Anterior cingulate cortex (tissue), 58 donors: ENCODE data around the gene SNX32.

Experiments used
- DNase-seq, 58 donors: peaks; one replicate each; lab custom pipeline; 2025; lab: John Stamatoyannopoulos, UW

Gene SNX32

DNA sequence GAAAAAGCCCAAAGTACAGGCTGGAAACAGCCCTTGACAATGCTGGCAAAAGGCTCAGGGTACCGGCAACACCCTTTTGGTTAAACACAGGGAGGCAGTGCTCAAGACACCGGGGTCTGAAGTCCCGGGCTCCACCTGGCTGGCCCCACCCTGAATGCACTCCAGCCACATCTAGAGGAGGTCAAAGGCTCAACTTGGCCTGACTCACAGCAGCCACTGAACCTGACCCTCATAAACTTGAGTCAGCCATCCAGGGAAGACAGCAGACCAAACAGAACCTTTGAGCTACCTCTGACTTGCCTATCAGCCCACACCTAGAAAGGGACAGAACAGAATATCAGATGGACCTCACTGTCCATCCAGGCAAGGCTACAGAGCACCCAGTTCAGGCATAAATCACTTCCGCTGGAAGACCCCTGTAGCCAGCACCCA, 20.4 kb downstream of the SNX32 start:
- no peak for DNase-seq

DNA sequence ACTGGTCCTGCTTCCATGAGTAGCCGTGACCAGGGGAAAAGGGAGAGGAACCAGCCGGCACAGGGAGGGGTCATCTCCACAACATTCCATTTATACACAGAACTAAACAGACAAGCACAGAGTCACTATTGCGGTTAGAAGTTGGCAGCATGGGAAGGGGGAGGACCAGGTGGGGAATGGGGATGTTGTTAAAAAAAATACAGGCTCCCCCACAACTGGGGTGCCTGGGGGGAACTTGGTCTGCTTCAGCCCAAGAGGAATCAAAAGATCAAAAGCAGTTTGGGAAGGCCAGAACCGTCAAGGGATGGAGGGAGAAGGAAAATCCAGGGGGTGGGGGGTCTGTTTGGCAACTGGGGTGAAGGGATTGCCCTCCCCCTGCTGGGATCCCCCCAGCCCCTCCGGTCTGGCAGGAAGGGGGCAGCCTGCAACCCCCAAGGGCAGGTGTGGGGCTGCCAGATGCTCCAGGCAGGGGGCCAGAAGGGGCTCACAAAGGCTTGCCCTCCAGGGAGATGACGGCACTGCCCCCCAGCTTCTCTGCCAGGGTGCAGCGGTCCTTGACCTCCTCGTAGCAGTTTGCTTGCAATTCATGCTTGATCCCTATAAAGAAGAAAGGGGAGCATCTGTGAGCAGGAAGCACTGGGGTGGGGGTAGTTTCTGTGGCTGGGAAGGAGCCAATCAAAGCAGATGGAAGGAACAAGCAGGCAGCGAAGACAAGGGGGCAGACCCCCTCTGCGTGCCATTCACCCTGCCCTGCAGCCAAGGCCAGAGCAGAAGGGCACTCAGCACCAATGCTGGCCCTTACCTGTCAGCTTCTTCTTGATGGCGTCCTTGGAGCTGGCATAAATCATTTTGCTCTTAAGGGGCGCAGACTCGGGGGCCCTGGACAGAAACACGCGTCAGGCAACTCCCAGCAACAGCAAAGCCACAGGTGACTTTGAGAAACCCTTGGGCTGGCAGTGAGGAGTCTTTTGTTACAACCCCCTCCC, 21.4 kb downstream of the SNX32 start:
- DNase-seq = no peak

DNA sequence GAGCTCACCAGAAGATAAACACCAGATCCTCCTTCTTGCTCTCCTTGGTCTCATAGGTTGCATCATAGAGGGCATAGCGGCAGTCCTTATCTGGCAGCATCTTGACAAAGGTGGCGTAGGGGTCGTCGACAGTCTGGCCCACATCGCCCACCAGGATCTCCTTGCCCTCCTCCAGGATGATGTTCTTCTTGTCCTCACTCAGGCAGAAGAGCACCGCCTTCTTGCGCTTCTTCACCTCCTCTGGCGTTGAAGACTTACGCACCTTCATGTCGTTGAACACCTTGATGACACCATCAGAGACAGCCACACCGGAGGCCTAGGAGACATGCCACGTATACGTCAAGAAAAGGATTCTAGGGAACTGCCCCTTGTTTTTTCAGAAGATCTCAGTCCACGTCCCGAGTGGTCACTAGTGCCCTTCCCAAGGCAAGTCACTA, 22.2 kb downstream of the SNX32 start:
- no peak for DNase-seq

DNA sequence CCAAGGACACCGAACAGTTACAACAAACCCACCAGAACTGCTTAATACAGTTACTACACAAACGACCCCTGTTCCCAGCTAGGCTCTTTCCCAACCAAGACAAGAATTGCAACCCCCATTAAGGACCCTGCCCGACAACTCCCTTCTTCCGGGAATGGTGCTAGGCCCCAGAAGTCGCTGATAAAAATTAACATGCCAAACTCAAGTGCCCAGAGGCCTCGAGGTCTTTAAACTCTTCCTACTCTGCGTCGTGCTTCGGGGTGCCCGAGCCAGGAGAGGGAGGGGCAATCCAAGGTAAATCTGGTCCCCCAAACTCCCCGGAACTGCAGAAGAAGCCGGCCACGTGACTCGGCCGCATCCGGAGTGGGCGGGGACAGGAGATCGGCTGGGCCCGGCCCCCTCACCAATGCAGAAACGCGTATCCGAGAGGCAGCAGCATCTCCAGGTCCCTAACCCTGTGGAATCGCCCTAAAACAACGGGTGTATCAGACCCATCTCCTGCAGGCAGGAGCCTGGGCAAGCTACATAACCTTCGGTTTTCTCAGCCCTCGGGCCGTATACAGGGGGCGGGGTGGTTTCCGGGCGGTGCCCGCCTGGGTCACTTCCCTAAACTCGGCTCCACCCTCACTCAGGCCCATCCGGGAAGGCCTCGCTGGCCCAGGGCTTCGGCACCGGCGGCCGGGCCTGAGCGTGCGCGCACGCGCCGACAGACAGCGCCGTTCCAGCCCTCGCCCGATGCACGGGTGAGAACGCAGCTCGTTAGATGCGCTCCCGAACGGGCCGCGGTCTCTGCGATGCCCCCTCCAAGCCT, 23.1 kb downstream of the SNX32 start:
- peak in 56 of 58 donors; percentile 35 to 86 (median 70) for DNase-seq

DNA sequence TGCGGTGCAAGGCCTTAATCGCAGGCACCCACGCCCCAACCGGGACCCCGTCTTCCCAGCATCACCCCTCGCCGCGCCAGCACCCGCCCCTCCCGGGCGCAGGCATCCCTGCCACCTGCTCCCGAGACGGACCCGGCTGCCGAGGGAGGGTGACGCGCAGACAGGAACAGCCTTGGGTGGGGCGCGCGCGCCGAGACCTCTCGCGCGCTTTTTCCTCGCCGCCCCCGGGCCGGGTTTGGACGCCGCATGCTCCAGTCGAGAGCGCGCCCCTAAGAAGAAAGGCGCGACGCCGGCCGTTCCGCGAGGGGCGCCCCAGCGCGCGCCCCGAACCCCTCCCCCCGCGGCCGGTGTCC, 23.7 kb downstream of the SNX32 start:
- DNase-seq = peak in 32 of 58 donors; percentile 55 to 86 (median 69)

DNA sequence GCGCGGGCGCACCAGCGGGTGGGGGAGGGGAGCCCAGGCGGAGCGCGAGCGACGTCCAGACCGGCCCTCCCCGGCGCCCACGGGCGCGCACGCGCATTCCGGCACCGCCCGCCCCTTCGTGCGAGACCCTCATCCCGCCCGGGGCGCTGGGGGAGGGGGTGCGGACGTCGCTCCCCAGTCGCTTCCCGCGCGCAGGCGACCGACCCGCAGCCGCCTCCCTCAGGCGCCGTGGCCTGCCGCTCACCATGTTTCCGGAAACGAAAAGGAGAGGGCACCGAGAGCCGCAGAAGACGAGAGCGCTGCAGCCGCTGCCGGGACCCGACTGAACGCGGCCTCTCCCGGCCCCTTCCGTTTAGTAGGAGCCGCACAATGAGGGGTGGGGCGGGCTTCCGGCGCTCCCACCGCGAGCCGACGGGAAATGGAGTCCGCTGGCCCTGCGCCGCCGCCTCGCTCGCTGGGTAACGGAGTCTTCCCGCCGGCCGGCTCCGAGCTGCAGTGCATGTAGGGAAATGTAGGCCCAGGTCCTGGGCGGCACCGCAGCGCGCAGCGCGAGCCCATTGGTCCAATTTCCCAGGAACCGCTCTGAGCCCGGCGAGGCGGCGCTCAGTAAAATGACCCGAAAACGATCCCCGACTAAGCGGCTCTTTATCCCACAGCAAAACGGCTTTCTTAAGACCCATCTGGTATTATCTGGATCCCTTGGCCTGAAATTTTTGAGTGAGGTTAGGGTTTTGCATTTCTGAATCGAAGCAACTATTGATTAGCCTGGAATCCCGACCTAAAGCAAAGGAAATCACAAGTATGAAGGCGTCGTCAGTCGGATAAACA, 24.3 kb downstream of the SNX32 start, which contains the start of gene CFL1:
TSS of gene CFL1 (minus strand) at position 328 of the 828 bp plus-strand sequence. CDS start at position 247, 81 bp downstream.
- DNase-seq = peak; percentile 40 to 99 (median 97)

DNA sequence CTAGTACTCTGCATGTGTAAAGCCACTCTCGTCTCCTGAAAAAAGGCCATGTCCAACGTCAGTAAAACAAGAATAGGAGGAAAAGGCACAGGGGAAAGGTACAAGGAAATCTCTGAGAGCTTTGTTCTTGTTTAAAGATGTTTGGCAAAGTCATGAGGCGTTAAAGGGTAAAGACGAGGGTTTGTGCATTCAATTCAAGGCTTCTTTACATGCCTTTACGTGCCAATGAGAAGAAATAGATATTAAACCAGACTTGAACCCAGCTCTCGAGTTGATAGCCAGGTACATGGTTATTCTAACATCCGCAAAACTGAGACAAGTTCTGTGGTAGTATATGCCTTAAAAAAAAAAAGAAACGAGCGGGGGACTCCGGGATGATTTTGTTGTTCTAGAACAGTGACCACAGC, 24.9 kb downstream of the SNX32 start:
- DNase-seq = no peak

DNA sequence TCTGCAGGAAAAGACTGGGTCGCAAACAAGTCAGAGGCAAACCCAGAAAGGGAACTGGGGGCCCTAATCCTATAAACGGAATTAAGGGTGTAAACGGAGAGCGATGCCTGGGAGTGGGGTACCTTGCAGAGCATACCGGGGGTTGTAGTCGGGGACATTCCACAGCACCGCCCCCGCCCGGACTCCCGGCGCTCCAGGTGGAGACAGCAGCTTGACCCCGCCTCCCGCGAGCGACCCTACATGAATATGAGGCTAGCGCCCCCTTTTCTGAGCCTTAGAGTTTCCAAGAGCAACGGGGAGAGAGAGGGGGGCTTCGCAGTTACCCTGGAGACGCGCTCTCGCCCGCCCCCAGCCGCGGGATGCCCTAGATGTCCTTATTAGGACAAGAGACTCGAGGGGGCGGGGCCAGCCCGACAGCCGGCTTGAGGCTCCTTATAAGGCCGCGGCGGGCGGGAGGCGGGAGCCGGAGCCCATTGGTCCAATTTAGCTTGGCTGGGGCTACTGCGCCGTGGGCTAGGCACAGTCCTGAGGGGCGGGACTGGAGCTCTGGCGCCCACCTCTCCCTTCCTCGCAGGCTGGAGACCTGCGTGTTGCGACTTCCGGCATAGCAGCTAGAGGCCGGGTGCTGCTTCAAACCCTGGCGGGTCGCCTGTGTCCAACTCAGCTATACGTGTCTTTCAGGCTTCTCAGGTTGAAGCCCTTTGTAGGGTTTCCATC, 25.5 kb downstream of the SNX32 start:
- peak; percentile 67 to 99 (median 93) for DNase-seq

DNA sequence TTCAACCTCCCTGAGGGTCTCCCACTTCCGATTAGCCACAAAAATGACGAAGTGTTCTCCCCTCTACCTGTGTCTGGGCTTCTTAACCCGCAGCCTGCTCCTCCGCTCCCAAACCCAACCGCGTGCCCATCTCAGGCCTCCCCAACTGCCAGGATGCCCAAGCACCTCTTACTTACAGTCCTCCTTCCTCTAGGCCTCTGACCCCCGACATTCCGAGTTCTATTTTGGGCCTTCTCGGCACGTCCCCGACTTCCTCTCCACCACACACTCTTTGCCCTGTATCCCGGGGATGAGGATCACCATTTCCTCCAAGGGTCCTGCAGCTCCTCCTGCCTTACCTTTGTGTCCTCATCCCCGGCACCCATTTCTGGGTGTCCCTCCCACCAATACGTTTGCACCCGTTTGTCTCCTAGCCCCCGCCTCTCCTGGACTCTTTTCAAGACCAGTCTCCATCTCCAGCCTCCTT, 26.1 kb downstream of the SNX32 start:
- peak in 10 of 58 donors; percentile 50 to 79 (median 64) for DNase-seq

DNA sequence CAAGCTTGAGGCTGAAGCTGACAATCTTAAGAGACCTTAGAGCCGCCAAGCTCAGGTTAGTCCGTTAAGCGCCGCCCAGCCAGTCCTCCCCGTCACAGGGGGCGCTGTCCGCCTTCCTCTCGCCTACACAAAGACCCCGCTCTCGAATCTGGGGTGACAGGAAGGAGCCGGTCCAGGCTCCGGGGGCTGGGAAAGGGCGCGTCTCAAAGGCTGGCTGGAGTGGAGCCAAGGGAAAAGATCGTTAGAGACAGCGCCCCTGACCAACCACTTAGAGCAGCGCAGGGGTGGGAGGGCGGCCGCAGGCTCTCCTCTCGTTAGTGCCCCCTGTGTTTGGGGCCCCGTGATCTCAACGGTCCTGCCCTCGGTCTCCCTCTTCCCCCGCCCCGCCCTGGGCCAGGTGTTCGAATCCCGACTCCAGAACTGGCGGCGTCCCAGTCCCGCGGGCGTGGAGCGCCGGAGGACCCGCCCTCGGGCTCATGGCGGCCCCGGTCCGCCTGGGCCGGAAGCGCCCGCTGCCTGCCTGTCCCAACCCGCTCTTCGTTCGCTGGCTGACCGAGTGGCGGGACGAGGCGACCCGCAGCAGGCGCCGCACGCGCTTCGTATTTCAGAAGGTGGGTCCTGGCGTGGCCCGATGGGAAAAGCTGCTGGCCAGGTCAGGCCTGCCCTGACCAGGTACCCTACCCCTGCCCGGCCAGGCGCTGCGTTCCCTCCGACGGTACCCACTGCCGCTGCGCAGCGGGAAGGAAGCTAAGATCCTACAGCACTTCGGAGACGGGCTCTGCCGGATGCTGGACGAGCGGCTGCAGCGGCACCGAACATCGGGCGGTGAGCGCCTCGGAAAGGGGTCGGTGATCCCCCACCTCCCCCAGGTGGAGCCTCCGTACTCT, 26.8 kb downstream of the SNX32 start, which contains the start of gene MUS81:
TSS of gene MUS81 (plus strand) at position 156 of the 887 bp plus-strand sequence. CDS start at position 477, 321 bp downstream.
- DNase-seq = peak; percentile 43 to 97 (median 89)

DNA sequence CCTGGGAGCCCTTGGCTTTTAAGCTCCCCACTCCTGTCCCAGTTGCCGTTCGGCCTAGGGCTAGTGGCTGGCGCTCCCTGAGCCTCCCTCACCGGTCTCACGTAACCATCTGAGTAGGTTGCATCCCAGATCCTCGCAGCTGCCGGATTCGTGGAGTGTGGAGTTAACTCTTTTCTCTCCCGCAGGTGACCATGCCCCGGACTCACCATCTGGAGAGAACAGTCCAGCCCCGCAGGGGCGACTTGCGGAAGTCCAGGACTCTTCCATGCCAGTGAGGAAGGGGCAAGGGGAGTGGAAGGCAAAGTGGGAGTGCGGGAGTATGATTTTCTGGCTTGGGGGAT, 27.4 kb downstream of the SNX32 start:
- DNase-seq = no peak

DNA sequence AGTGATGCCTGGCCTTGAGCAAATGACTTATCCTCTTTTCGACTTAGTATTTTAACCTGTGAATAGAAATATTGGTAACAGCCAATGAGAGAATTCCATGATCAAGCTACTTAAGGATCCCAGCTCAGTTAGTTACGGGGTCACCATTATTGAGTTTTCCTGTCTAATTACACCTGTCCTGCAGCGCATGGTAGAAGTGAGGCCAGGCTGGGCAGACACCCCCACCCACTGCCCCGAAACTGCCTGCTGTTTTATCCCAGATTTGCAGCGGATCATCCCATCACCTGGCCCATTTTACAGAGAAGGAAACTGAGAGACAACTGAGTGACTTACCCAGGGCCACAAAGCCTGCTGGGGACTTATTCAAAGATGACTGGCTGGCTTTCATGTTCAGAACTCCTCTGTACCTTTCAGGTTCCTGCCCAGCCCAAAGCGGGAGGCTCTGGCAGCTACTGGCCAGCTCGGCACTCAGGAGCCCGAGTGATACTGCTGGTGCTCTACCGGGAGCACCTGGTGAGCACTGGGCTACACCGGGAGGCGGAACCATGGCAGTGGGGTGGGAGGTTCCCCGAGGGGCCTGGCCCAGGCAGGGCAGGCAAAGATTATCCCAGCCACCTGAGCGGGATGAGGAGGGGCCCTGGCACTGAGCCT, 27.9 kb downstream of the SNX32 start:
- DNase-seq = no peak

DNA sequence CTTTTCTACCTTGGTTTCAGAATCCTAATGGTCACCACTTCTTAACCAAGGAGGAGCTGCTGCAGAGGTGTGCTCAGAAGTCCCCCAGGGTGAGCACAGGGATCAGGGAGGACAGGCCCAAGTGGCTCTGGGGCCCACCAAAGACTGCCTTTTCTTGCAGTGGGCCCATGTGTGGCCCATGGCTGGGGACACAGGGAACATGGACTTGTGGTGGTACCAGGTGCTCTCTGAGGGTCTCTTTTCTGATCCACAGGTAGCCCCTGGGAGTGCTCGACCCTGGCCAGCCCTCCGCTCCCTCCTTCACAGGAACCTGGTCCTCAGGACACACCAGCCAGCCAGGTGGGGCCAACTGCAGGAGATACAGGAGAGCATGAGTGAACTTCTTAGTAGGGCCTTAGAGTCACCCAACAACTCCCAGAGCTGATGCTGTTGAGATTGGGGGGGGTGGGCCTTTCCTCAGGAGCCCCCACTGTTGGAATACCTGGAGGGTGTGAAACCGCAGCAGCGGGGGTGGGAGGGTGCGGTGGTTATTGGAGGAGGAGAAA, 28.5 kb downstream of the SNX32 start:
- no peak for DNase-seq

DNA sequence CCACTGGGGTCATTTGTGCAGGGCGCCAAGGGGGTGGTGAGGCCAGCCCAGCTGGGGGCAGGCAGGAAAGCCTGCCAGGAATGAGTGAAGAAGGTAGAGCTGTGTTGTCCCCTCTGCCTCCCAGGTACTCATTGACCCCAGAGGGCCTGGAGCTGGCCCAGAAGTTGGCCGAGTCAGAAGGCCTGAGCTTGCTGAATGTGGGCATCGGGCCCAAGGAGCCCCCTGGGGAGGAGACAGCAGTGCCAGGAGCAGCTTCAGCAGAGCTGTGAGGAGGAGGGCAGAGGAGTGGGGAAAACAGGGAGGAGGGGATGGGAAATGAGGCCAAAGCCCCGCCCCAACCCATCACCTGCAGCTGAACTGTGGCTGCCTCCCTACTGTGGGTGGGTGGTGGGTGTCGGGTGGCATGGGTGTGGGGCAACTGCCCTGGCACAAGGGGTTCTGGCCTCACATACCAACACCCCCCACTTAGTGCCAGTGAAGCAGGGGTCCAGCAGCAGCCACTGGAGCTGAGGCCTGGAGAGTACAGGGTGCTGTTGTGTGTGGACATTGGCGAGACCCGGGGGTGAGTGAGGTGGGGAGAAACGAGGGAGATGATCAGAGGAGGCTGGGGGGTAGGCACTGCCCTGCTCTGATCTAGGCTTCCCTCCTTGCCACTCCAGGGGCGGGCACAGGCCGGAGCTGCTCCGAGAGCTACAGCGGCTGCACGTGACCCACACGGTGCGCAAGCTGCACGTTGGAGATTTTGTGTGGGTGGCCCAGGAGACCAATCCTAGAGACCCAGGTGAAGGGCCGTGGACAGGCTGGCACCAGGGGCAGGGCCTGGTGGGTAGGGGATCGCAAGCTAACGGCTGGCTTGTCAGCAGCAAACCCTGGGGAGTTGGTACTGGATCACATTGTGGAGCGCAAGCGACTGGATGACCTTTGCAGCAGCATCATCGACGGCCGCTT, 29.5 kb downstream of the SNX32 start:
- DNase-seq = no peak

DNA sequence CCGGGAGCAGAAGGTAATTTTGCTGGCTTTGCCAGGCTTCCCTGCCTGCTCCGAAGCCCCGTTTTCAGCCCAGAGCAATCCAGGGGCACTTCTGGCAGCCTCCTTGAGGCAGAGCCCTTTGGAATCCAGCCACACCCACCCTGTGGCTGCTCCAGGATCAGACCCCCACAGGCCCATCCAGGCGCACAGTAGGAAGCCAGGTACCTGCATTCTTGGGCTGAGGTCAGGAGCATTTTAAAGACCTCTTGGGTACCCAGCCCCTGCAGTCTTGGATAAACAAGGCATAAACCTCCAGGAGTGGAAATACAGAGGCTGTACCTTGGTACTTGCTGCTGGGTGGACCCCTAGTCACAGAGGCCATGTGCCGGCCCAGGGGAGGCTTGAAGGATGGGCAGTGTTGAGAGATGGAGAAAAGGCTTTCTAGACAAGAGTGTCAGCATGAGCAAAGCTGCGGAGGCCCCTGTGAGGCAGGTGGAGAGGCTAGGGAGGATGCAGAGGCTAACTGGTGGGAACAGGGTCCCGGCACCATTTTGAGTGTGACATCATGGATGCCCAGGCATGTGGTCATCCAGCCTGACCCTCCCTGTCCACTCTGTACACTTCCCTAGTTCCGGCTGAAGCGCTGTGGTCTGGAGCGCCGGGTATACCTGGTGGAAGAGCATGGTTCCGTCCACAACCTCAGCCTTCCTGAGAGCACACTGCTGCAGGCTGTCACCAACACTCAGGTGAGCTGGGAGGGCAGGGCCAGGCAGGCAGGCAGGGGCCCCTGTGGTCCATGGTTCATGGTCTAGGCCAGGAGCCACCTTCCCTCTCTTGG, 30.3 kb downstream of the SNX32 start:
- no peak for DNase-seq
